K562 (cell line): Measurements from ENCODE around the gene SIX6. TPM values are rescaled to one million over a fixed set of nuclear protein-coding genes. Genes with fewer than 3 reads are reported as not detected.

Source experiments
- ATAC-seq: fragments of 200-7000 bp; cut with Tn5 transposase; 3 replicates; pipeline ENCODE4 v1.9.1; 2020; ENCODE audit warnings: moderate library complexity
- BruUV-seq: library from RNA; stranded (reverse); fragments of 400-500 nt; replicated peaks from 2 replicates; lab custom pipeline; 2021; lab: Mats Ljungman, UMichigan
- CTCF ChIA-PET: fragments of 300-600 bp; formaldehyde crosslinking; extraction: SDS; loops from one replicate; lab custom pipeline; 2021; ENCODE audit warnings: low intra/inter-chr PET ratio; lab: Yijun Ruan, JAX
- POLR2A ChIA-PET: fragments of 300-600, 350-650 bp; sonication (Branson Sonifier 250); formaldehyde crosslinking; extraction: SDS; loops from one replicate; lab custom pipeline; 2021; ENCODE audit warnings: antibody characterized with exemption, inconsistent platforms; lab: Yijun Ruan, JAX
- DNase-seq, 4 experiments: peaks; one replicate each; pipeline versions ENCODE4 v3.0.0 to v3.0.0-alpha.2; 2011 to 2018; ENCODE audit warnings: low spot score in 3 of 4, mixed read lengths in 3 of 4; ENCODE audit errors: extremely low read depth in 1 of 4
- FAIRE-seq: peaks from 2 replicates; lab custom pipeline; 2011; peaks lifted over from hg19 to GRCh38; lab: Jason Lieb, UNC
- H2AFZ ChIP-seq: 2 replicates; pipeline ENCODE4 v1.6.0; 2011; ENCODE audit warnings: low read depth, low read length, control low read depth, inconsistent platforms
- H3K27ac ChIP-seq: fragments of 200-600 bp; 3 replicates; pipeline ENCODE4 v1.8.0; 2011; ENCODE audit warnings: low read depth, mild to moderate bottlenecking, control low read depth, inconsistent platforms, low read length, moderate library complexity, mixed read lengths; ENCODE audit errors: extremely low read depth
- H3K27me3 ChIP-seq, 2 experiments: fragments of 300-600 bp in 1 of 2; 2 replicates in 1 of 2; 3 replicates in 1 of 2; pipeline versions ENCODE4 v1.6.0 to v1.8.0; 2011; ENCODE audit warnings: inconsistent platforms in 2 of 2, low read length in 2 of 2, mild to moderate bottlenecking in 1 of 2, mixed read lengths in 1 of 2, moderate library complexity in 1 of 2; ENCODE audit not compliant: control insufficient read depth in 2 of 2, insufficient read depth in 2 of 2
- H3K36me3 ChIP-seq: fragments of 300-600 bp; 3 replicates; pipeline ENCODE4 v1.8.0; 2011; ENCODE audit warnings: mild to moderate bottlenecking, low read length, inconsistent platforms; ENCODE audit not compliant: control insufficient read depth, insufficient read depth
- H3K4me1 ChIP-seq, 2 experiments: fragments of 200-600 bp in 1 of 2; replicated peaks in 1 of 2; 2 replicates in 1 of 2; 3 replicates in 1 of 2; pipeline versions ENCODE4 v1.5.1 to v1.8.0; 2011; ENCODE audit warnings: inconsistent platforms in 2 of 2, low read length in 2 of 2, mild to moderate bottlenecking in 1 of 2, mixed read lengths in 1 of 2, moderate library complexity in 1 of 2; ENCODE audit not compliant: control insufficient read depth in 2 of 2, insufficient read depth in 2 of 2
- H3K4me2 ChIP-seq: 2 replicates; pipeline ENCODE4 v1.6.1; 2011; ENCODE audit warnings: low read length, control low read depth, inconsistent platforms, mixed read lengths; ENCODE audit not compliant: insufficient read depth
- H3K4me3 ChIP-seq: fragments of 200-600 bp; sonication (generic), shearing (Covaris generic); 2 replicates; pipeline ENCODE4 v1.5.1; 2016; ENCODE audit warnings: control low read depth, inconsistent platforms
- H3K79me2 ChIP-seq: fragments of 200-600 bp; 3 replicates; pipeline ENCODE4 v1.8.0; 2011; ENCODE audit warnings: low read length, inconsistent platforms; ENCODE audit not compliant: control insufficient read depth, insufficient read depth
- H3K9ac ChIP-seq, 2 experiments: 2 replicates each; pipeline versions ENCODE4 v1.6.0 to v1.6.1; 2011; ENCODE audit warnings: low read depth in 2 of 2, low read length in 2 of 2, control low read depth in 1 of 2, inconsistent platforms in 1 of 2, mild to moderate bottlenecking in 1 of 2, mixed read lengths in 1 of 2; ENCODE audit not compliant: insufficient read depth in 1 of 2
- H3K9me1 ChIP-seq: one replicate; pipeline ENCODE4 v1.6.0; 2011; ENCODE audit warnings: inconsistent platforms, mild to moderate bottlenecking, low read length, moderate library complexity; ENCODE audit not compliant: control insufficient read depth, insufficient read depth
- H3K9me3 ChIP-seq: replicated peaks from 2 replicates; pipeline ENCODE4 v1.5.1; 2011; ENCODE audit warnings: low read depth, low read length, inconsistent platforms; ENCODE audit not compliant: control insufficient read depth, insufficient read depth
- H4K20me1 ChIP-seq: replicated peaks from 2 replicates; pipeline ENCODE4 v1.6.1; 2011; ENCODE audit warnings: low read length, inconsistent platforms, mixed read lengths; ENCODE audit not compliant: control insufficient read depth, insufficient read depth
- ESRRB ChIP-seq: fragments of 250-450 bp; sonication (Bioruptor Pico); IDR thresholded peaks from 2 replicates; pipeline ENCODE4 v1.5.0; 2020; ENCODE audit warnings: mild to moderate bottlenecking, moderate library complexity, borderline replicate concordance
- POLR2AphosphoS5 ChIP-seq: IDR thresholded peaks from 2 replicates; pipeline ENCODE4 v1.6.1; 2011; ENCODE audit warnings: mild to moderate bottlenecking, low read depth, low read length, moderate library complexity; ENCODE audit not compliant: control insufficient read depth, insufficient read depth
- TRIM28 ChIP-seq: fragments of 450-650 bp; IDR thresholded peaks from 2 replicates; pipeline ENCODE4 v1.6.1; 2017
- ZSCAN29 ChIP-seq: fragments of 450-650 bp; IDR thresholded peaks from 2 replicates; pipeline ENCODE4 v1.6.1; 2017
- WGBS: fragments of 100-300 bp; shearing (Covaris generic); methylation state at CpG from one replicate; pipeline ENCODE4 v1.1.6; 2016; ENCODE audit warnings: low coverage, mixed read lengths; ENCODE audit not compliant: insufficient coverage; ENCODE audit errors: missing lambda C conversion rate; 5-methylcytosine and 5-hydroxymethylcytosine counted together
- in situ Hi-C: fragments of 300-500 bp; cut with MboI; formaldehyde crosslinking; loops from 4 replicates; pipeline ENCODE4 v1.15.0; 2018; ENCODE audit warnings: inconsistent platforms, mixed read lengths
- intact Hi-C: fragments of 100-400 bp; cut with micrococcal nuclease; formaldehyde crosslinking; loops from 2 replicates; pipeline ENCODE4 v1.14.2; 2022
- polyA plus RNA-seq, 8 experiments: library from polyadenylated mRNA; depleted of rRNA in 4 of 8; stranded (reverse) in 5 of 8; unstranded in 3 of 8; fragments of >200 nt; fragmentation: Nextera tagmentation in 2 of 8; fragmentation: Illumina TruSeq in 1 of 8; extraction: Ambion mirVana in 2 of 8; extraction: Trizol in 1 of 8; gene quantifications; 2 replicates each; pipeline versions ENCODE4 v1.2.1 to v1.2.3, GENCODE V29; 2011 to 2014; ENCODE audit warnings: inconsistent platforms in 1 of 8, missing spikeins in 1 of 8
- total RNA-seq, 7 experiments: library from RNA; depleted of rRNA in 6 of 7; stranded (reverse); fragments of >200 nt in 6 of 7; fragmentation: Illumina TruSeq in 2 of 7; extraction: Trizol in 2 of 7; gene quantifications; 2 replicates each; pipeline versions ENCODE4 v1.2.1 to v1.2.3, GENCODE V29; 2011 to 2021; ENCODE audit warnings: low replicate concordance in 1 of 7

The SIX6 gene
- total and polyA plus RNA-seq, 9 of the 15 experiments (the other 6 are each of a cell fraction or from before 2014, with no cell fraction given) = not detected

DNA sequence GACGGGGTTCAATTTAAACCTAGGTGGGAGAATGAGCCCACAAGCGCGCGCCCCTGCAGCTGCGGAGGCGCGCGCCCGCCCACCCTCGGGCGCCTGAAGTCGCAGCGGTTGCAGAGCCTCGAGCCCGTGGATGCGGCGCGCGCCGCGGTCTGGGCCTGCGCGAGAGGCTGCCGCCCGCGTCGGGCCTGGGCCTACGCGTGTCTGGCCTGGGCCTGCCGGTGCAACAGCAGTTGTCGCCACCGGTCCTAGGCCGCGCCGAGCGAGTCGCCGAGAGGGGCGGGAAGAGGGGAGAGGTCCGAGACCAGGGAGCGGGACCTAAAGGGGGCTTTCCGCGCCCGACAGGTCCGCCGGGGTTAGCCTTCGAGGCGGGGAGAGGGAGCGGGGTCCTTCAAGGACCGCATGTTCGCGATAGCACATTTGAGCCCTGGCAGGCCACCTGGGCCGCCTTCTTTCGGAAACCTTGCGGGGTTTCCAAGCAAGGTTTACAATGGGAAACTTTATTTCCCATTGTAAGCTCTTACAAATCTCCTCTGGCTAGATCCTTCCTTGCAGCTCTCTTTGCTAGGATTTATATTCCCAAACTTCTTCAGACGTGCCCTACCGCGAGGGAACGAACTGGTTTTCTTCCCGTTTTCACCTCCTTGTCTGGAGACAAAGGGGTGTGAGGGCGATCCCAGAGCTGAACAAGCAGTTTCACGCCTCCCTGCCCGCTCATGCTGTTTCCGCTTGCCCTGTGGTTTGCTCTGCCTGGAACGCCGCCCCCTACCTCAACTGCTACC is 6.8 kb downstream of the SIX6 start:
- Histone ChIP-seq H3K27me3 (peaks cover 4 to 16% of the 10 kb centered on the region in 2 experiments; a peak in 3 of 5 replicates), H4K20me1 (no peaks in the 10 kb centered on the region), H3K36me3 (no peaks in the 10 kb centered on the region), H3K4me3 (no peak overlapping the region), H3K79me2 (no peaks in the 10 kb centered on the region), H2AFZ (no peak overlapping the region), H3K9ac (no peak overlapping the region), H3K4me1 (peaks cover 0 to 12% of the 10 kb centered on the region in 2 experiments; a peak in 1 of 5 replicates), H3K9me3 (no peaks in the 10 kb centered on the region), H3K27ac (no peak overlapping the region), H3K4me2 (no peak overlapping the region), H3K9me1 (no peaks in the 10 kb centered on the region)
- POLR2A ChIA-PET = no interaction called here
- ATAC-seq (no peak), FAIRE-seq (no peak), DNase-seq (no peak)
- intact Hi-C loops (no loop called here), in situ Hi-C loops (no loop called here)
- WGBS = 17% methylated on average over 14 of the region's 66 CpGs
- CTCF ChIA-PET = no interaction called here
- BruUV-seq = no TSS peak
- TF ChIP-seq TRIM28 (no peak), ZSCAN29 (no peak)

DNA sequence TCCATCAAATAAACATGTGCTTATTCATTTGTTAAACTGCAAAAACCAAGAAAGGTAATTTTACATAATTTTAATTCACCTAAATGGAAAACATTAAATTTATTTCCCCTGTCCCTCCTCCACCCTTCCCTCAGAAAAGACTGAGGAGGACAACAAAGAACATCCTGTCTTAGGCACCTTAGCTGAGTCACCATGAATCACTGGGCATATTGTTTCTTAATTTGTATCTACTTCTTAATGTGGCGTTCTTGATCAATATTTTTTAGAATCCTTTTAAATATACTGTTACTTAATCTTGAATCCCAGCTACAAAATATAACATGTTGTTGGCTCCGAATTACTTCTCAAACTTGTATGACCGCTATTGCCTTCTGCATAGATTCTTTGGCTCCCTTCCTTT is 23.5 kb downstream of the SIX6 start:
- ATAC-seq (no peak), DNase-seq (no peak), FAIRE-seq (no peak)
- 0% methylated on average over 3 of the region's 3 CpGs for WGBS
- BruUV-seq = no TSS peak
- H3K79me2 ChIP-seq = no peaks in the 10 kb centered on the region
- no peaks in the 10 kb centered on the region; a peak in 1 of 5 replicates for H3K4me1 ChIP-seq
- no peaks in the 10 kb centered on the region for H3K27me3 ChIP-seq
- H2AFZ ChIP-seq = no peak overlapping the region
- H3K9me3 ChIP-seq = no peaks in the 10 kb centered on the region
- in situ Hi-C loops (no loop called here), intact Hi-C loops (no loop called here)
- ChIA-PET CTCF (no interaction called here), POLR2A (no interaction called here)
- no peak overlapping the region for H3K27ac ChIP-seq
- H3K36me3 ChIP-seq = no peaks in the 10 kb centered on the region
- no peak for TF ChIP-seq POLR2AphosphoS5
- no peak for TF ChIP-seq ESRRB
- H4K20me1 ChIP-seq = no peaks in the 10 kb centered on the region
- H3K4me3 ChIP-seq = no peak overlapping the region
- no peak overlapping the region for H3K4me2 ChIP-seq
- no peaks in the 10 kb centered on the region for H3K9me1 ChIP-seq
- H3K9ac ChIP-seq = no peak overlapping the region
